ENCODE measurements around the gene CCNY. TPM values are rescaled to one million over a fixed set of nuclear protein-coding genes. Genes with fewer than 3 reads are reported as not detected.

The CCNY gene
- total RNA-seq, 2 experiments from 2014 or later, result 31.2 to 32.1 TPM

DNA sequence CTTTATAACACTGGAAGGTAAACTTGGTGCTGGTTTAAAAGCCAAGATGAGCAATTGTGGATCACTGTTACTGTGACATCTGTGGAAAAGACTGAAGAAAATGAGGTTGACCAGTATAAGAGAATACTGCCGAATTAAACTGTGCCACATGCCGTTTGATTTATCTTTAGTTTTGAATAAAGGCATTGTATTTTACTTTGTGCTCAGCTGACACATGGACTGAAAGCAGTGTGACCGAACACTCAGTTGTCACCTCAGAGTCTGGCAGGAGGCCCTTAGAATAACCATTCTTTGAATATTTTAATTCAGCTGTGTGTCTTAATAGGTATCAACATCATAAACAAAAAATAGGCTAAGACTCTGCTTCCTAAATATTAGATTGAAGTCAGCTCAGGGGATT lies 135.1 kb downstream of the CCNY start:
- Mint-ChIP-seq H3K9me3 (no peaks in the 10 kb centered on the region), H3K36me3 (ENCODE audit: low read depth) (peaks cover 2% of the 10 kb centered on the region), H3K27me3 (ENCODE audit: low read depth) (no peaks in the 10 kb centered on the region), H3K27ac (no peak overlapping the region), H3K4me1 (ENCODE audit: low read depth) (peaks cover 35% of the 10 kb centered on the region), H3K4me3 (no peak overlapping the region)
- intact Hi-C loops (cut with micrococcal nuclease), result no loop called here
- DNase-seq, result no peak
- CTCF ChIA-PET, result no interaction called here

DNA sequence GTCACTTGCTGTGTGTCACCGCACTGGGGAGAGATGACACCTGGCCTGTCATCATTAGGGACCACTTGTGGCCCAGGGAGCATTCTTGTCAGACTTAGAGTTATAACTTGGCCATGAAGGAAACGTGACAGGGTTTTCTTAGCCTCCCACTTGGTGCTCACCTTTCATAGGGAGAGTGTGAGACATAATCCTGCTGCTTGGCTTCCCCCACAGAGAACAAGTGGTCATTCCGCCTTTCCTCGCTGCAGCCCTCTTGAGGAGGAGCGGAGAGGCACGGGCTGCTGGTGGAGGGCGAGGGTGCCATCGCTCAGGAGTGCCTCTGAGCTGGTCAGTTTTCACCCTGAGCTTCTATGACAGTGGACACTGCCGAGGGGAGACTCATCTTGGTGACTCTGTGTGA lies 143.8 kb downstream of the CCNY start:
- Mint-ChIP-seq H3K9me3 (no peaks in the 10 kb centered on the region), H3K27ac (no peak overlapping the region)
- intact Hi-C loops (cut with micrococcal nuclease), result no loop called here

DNA sequence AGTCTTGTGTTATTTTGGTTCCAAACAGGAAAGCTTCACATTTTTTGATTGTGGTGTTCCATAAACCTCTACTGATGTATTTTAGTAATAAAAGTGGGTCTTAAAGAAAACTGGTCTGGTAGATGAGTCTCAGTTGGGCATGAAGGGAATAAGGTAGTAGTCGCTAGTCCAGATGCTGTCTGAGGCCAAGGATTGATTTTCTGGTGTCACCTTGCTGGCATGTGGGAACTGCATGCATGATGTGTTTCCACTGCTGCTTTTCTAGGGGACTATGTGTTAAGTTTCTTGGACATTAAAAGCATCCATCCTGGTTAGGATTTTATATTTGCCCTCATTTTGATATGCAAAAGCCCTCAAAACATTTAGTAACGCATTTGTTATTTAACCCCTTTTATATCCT lies 145.1 kb downstream of the CCNY start:
- DNase-seq, result no peak
- Mint-ChIP-seq H3K27me3 (ENCODE audit: low read depth) (no peaks in the 10 kb centered on the region), H3K4me1 (ENCODE audit: low read depth) (peaks cover 8% of the 10 kb centered on the region), H3K36me3 (ENCODE audit: low read depth) (peaks cover 4% of the 10 kb centered on the region), H3K27ac (no peak overlapping the region), H3K9me3 (no peaks in the 10 kb centered on the region), H3K4me3 (no peak overlapping the region)
- CTCF ChIA-PET, result no interaction called here
- intact Hi-C loops (cut with micrococcal nuclease), result no loop called here

More for the DNA sequence above, 143.8 kb downstream of the CCNY start:
- CTCF ChIA-PET, result no interaction called here
- H3K27me3 Mint-ChIP-seq (ENCODE audit: low read depth), result no peaks in the 10 kb centered on the region
- H3K4me3 Mint-ChIP-seq, result no peak overlapping the region
- H3K4me1 Mint-ChIP-seq (ENCODE audit: low read depth), result peaks cover 8% of the 10 kb centered on the region
- H3K36me3 Mint-ChIP-seq (ENCODE audit: low read depth), result peaks cover 4% of the 10 kb centered on the region
- DNase-seq, result no peak

DNA sequence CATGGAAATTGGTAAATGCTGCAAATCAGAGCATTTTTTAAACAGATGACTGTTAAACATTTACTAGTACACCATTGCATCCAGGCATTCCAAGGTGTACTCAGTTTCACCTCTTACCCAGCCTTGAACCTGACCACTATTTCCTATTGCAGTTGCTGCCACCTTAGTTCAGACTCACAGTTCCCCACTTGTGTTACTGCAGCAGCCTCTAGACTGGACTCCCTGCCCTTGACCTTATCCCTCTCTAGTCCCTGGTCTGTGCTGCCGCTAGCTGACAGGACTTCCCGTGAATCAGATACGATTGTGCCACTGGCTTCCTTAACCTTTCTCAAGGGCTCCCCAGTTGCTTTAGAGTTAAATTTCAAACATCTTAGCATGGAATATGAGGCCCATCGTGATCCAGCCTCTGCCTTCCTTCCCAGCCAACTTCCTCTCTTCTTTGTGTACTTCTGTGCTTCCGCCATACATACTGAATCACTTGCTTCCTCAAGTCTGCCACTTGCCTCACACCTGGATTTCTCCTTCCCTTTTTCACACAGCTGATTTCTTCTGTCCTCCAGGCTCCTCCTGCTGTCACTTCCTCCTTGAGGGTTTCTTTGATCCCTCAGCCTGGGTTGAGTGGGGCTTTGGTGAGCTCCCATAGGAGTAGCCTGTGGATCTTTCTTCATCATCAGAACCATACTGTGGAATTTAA lies 150.1 kb downstream of the CCNY start:
- no peak overlapping the region for H3K4me3 Mint-ChIP-seq
- H3K27me3 Mint-ChIP-seq (ENCODE audit: low read depth), result no peaks in the 10 kb centered on the region
- intact Hi-C loops (cut with micrococcal nuclease), result no loop called here
- DNase-seq, result no peak
- H3K9me3 Mint-ChIP-seq, result no peaks in the 10 kb centered on the region
- H3K27ac Mint-ChIP-seq, result no peak overlapping the region
- H3K36me3 Mint-ChIP-seq (ENCODE audit: low read depth), result peaks cover 5% of the 10 kb centered on the region
- peaks cover 12% of the 10 kb centered on the region for H3K4me1 Mint-ChIP-seq (ENCODE audit: low read depth)
- CTCF ChIA-PET, result no interaction called here

DNA sequence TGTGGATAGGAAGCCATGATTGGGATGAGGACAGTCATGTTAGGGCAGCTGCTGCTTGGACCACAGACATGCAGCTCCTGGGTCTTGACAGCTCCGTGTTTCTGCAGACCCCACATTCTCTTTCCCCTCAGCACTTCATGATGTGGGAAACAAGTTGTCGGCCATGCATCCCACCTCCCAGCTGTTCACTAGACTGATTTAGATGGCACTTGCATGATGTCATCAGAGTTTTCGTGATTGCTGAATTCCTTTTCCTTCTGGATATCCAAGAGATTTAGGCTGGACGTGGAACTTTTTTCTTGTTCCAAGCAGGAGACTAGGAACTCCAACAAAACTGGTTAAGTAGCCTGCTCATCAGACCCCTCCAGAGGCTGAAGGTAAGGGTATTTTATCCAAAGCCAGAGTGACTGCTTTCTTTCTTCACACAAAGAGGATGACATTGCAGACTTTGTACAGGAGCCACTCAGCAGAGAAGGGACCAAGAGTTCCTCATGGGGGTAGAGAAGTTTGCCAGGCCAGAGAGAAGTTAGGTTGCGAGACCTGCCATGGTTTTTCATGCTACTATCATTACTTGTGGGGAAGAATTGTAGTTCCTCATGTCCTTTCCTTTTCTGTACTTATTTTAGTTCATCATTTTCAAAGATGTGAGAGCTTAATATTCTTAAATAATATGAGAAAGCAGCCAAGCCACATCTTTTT lies 151.2 kb downstream of the CCNY start:
- CTCF ChIA-PET, result no interaction called here
- no peaks in the 10 kb centered on the region for H3K9me3 Mint-ChIP-seq
- H3K4me3 Mint-ChIP-seq, result no peak overlapping the region
- peaks cover 5% of the 10 kb centered on the region for H3K36me3 Mint-ChIP-seq (ENCODE audit: low read depth)
- peaks cover 16% of the 10 kb centered on the region for H3K4me1 Mint-ChIP-seq (ENCODE audit: low read depth)
- H3K27me3 Mint-ChIP-seq (ENCODE audit: low read depth), result no peaks in the 10 kb centered on the region
- H3K27ac Mint-ChIP-seq, result no peak overlapping the region
- no peak for DNase-seq
- intact Hi-C loops (cut with micrococcal nuclease), result no loop called here

DNA sequence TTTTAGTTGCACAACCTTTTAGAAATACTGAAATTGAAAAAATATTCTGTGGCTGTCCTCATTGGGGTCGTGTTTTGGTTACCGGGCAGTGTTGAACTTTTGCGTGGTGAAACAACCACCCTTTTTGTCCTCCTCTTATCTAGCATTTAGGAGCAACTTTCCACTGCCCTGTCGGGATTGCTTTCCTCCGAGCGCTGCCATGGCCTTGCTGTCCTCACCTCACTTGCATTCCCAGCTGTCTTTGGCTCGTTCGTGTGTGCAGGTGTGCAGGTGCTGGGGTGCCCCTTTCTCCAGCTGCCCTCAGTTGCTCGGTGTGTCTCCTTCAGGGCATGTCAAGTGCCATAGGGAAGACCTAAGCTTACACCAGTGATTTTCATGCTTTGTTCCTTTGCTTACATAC lies 151.9 kb downstream of the CCNY start:
- Mint-ChIP-seq H3K27me3 (ENCODE audit: low read depth) (no peaks in the 10 kb centered on the region), H3K4me3 (no peak overlapping the region), H3K9me3 (no peaks in the 10 kb centered on the region), H3K36me3 (ENCODE audit: low read depth) (peaks cover 5% of the 10 kb centered on the region), H3K4me1 (ENCODE audit: low read depth) (peaks cover 17% of the 10 kb centered on the region), H3K27ac (no peak overlapping the region)
- CTCF ChIA-PET, result no interaction called here
- intact Hi-C loops (cut with micrococcal nuclease), result no loop called here
- no peak for DNase-seq

DNA sequence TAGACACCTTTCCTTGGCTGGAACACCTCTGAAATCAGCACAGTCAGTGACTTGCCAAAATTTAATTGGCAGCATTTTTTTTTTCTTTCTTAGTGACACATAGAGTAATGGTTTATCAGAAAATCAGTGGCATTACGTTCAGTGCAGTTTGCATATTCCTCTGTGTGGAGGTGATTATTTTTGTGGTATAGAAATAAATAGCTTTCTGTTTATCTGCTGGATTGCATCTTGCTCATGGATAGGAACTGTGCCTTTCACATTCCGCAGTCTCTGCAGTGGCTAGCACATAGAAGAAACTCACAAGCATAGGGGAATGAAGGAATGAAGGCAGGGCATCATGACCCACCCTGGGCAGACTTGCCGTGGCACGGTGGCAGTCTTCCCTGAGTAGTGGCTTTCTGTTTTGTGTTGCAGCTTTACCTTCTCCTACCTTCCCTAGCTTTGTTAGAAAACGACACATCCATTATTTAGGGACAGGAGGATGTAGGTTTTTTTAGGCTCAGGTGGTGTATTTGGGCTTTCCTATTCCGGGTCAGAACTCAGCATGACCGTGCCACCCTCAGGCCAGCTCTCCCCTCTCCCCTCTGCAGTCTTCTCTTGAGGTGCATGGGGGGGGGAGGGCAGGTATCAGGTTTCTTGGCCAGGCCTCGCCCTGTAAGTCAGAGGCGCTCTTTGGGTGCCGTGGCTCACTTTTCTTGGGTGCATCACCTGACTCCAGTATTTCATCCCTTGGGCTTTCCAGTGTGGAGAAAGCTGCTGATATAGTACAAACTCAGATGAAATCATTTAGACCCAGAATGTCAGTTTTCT lies 156.3 kb downstream of the CCNY start:
- Mint-ChIP-seq H3K27me3 (ENCODE audit: low read depth) (no peaks in the 10 kb centered on the region), H3K4me1 (ENCODE audit: low read depth) (peaks cover 47% of the 10 kb centered on the region), H3K4me3 (no peak overlapping the region), H3K36me3 (ENCODE audit: low read depth) (peaks cover 1% of the 10 kb centered on the region), H3K27ac (no peak overlapping the region), H3K9me3 (no peaks in the 10 kb centered on the region)
- no peak for DNase-seq
- intact Hi-C loops (cut with micrococcal nuclease), result no loop called here
- CTCF ChIA-PET, result interaction anchor here (1.1 kb wide), 1 partner anchor 253 kb away, joined by 3 read pairs; no protein-coding TSS in a partner anchor

DNA sequence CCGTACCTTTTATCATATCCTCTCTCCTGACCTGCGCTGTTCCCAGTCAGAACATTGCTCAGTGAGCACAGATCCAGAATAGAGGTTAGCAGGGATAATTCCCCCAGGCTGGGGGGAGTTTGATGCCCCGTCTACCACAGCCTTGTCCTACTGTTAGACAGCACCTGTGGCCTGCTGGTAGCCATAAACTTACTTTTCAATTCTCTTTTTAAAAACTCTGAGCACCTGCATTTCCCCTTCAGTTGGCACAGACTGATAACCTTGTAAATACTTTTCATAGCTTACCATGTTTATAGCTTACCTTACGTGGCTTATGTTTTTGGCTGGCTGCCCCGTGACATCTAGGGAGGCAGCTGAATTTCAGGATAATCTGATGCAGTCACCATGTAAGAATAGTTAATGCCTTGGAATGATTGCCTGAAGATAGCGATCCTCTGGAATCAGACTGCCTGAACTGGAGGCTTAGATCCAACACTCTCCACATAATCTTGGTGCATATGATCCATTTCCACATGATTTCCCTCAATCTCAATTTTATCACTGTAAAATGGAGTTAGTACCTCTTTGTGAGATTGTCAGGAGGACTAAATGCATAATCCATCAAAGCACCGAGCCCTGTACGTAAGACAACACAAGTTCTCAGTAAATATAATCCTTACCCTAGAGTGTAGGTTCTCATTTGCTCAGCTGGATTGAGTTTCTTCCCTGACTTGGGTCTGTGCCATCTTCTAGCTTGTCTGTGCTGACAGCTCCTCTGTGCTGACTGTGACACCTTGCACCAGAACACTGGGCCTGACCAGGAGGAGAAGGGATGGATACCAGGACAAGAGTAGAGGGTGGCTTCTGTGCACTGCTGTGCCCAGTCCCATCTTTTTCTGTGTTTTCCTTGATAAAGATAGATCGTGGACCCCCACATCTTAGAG lies 157.1 kb downstream of the CCNY start:
- Mint-ChIP-seq H3K9me3 (no peaks in the 10 kb centered on the region), H3K36me3 (ENCODE audit: low read depth) (peaks cover 1% of the 10 kb centered on the region), H3K4me1 (ENCODE audit: low read depth) (peaks cover 55% of the 10 kb centered on the region), H3K27me3 (ENCODE audit: low read depth) (no peaks in the 10 kb centered on the region), H3K27ac (no peak overlapping the region), H3K4me3 (no peak overlapping the region)
- intact Hi-C loops (cut with micrococcal nuclease), result no loop called here
- no peak for DNase-seq
- CTCF ChIA-PET, result interaction anchor here (1.1 kb wide), 1 partner anchor 254 kb away, joined by 3 read pairs; no protein-coding TSS in a partner anchor

DNA sequence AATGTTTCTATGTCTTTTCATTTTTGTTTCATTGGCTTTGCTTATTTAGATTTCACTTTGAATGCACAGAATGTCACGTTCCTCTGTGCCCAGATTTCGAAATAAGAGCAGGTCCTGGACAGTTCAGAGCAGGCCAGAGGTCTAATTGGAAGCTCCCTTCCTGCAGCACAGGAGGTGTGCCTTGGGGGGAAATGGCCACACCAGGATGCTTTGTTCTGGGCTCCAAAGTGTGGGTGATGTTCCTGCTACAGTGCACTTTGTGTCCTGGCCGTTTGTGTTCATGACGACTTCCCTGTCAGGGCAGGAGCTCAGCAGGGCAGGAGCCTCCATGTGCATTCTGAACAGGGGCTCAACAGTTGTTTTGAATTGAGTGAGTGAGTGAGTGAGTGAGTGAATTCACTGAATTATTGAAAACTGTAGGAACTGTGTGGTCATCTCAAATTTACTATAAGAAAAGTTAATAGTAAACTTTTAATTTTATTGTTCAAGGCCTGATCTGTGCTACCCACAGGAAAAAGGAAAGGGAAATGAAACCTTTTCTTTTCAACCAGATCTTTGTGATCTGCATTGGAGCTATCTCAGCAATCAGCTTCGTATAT lies 159.3 kb downstream of the CCNY start:
- CTCF ChIA-PET, result interaction anchor here (0.6 to 1.4 kb wide), 2 partner anchors 11 to 759 kb away, joined by 3 to 7 read pairs; no protein-coding TSS in a partner anchor
- H3K27me3 Mint-ChIP-seq (ENCODE audit: low read depth), result no peaks in the 10 kb centered on the region
- H3K4me3 Mint-ChIP-seq, result no peak overlapping the region
- no peak overlapping the region for H3K27ac Mint-ChIP-seq
- H3K36me3 Mint-ChIP-seq (ENCODE audit: low read depth), result no peaks in the 10 kb centered on the region
- intact Hi-C loops (cut with micrococcal nuclease), result no loop called here
- peaks cover 56% of the 10 kb centered on the region for H3K4me1 Mint-ChIP-seq (ENCODE audit: low read depth)
- no peaks in the 10 kb centered on the region for H3K9me3 Mint-ChIP-seq
- DNase-seq, result no peak

DNA sequence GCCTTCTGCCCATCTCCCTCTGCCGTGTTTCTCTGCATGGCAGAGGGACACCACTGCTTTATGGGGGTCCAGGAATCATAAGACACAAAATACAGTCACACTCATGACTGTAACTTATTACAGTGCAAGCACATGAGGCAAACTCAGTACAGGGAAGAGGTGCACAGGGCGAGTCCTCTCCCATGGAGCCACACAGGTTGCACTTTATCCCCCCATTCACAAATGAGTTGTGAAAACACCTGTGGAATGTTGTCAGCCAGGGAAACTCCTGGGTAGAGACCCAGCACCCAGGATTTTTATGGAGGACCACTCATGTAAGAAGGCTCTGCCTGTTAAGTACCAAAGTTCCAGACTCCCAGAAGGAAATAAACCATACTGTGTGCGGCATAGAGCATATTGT lies 161.6 kb downstream of the CCNY start:
- Mint-ChIP-seq H3K4me1 (ENCODE audit: low read depth) (peaks cover 44% of the 10 kb centered on the region), H3K4me3 (no peak overlapping the region), H3K27ac (no peak overlapping the region), H3K27me3 (ENCODE audit: low read depth) (no peaks in the 10 kb centered on the region), H3K9me3 (no peaks in the 10 kb centered on the region), H3K36me3 (ENCODE audit: low read depth) (peaks cover 7% of the 10 kb centered on the region)
- CTCF ChIA-PET, result interaction anchor here (0.6 kb wide), 1 partner anchor 258 kb away, joined by 3 read pairs; no protein-coding TSS in a partner anchor
- no peak for DNase-seq
- intact Hi-C loops (cut with micrococcal nuclease), result no loop called here

DNA sequence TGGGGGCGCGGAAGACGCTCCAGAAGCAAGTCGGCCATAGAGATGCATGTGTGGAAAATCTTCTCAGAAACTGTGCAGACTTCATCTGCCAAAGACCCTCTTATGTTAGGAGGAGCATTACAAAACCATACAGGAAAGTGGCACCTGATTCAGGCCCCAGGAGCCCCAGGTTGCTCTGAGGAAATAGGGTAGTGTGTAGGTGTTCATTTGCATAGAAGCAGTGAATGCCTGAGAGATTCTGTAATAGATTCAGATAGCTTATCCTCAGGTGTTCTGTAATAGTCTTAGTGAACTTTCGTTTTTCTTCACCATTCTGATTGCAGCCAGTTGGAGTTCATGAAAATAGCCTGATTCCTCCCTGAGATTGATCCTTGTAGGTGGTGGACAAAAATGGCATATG lies 162.4 kb downstream of the CCNY start:
- Mint-ChIP-seq H3K4me3 (no peak overlapping the region), H3K9me3 (no peaks in the 10 kb centered on the region), H3K27ac (no peak overlapping the region), H3K4me1 (ENCODE audit: low read depth) (peaks cover 41% of the 10 kb centered on the region), H3K36me3 (ENCODE audit: low read depth) (peaks cover 8% of the 10 kb centered on the region), H3K27me3 (ENCODE audit: low read depth) (no peaks in the 10 kb centered on the region)
- intact Hi-C loops (cut with micrococcal nuclease), result no loop called here
- CTCF ChIA-PET, result no interaction called here
- no peak for DNase-seq
